ENCODE results near the gene CHD8.

DNA sequence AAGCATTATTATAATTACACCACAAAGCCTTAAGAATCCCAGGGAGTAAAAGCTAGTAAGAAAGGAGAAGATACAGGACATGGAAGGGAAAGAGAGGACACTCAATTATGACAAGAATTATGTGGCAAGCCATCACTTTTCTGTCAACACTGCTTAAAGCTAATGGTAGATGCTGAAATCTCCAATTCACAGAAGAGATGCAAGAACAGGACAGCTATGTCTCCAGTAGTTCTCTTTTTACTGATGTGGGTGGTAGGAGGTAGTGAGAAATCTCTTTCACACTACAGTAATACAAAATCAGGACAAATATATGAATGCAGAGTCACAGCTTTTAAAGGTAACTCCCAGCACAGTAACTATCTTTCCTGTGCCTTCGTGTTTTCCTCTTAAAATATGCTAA is 29.2 kb downstream of the CHD8 start:
- TF ChIP-seq, protein P1, sequence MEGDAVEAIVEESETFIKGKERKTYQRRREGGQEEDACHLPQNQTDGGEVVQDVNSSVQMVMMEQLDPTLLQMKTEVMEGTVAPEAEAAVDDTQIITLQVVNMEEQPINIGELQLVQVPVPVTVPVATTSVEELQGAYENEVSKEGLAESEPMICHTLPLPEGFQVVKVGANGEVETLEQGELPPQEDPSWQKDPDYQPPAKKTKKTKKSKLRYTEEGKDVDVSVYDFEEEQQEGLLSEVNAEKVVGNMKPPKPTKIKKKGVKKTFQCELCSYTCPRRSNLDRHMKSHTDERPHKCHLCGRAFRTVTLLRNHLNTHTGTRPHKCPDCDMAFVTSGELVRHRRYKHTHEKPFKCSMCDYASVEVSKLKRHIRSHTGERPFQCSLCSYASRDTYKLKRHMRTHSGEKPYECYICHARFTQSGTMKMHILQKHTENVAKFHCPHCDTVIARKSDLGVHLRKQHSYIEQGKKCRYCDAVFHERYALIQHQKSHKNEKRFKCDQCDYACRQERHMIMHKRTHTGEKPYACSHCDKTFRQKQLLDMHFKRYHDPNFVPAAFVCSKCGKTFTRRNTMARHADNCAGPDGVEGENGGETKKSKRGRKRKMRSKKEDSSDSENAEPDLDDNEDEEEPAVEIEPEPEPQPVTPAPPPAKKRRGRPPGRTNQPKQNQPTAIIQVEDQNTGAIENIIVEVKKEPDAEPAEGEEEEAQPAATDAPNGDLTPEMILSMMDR (IDR thresholded peaks at IDR 0.05; ENCODE audit: extremely low read depth in 1 of 2, insufficient read depth in 1 of 2, low read depth in 1 of 2, low read length in 2 of 2): no peak
- TF ChIP-seq POLR2A (IDR thresholded peaks at IDR 0.05; ENCODE audit: low read depth, low read length): no peak
- TF ChIP-seq EZH2 (IDR thresholded peaks at IDR 0.05; ENCODE audit: borderline replicate concordance, low read depth, low read length, severe bottlenecking): no peak

Measured in endothelial cell of umbilical vein (primary cell).